ENCODE results near the gene ATAD2B. TPM values are rescaled to one million over a fixed set of nuclear protein-coding genes. Genes with fewer than 3 reads are reported as not detected.

ATAD2B gene
- total RNA-seq, 1 experiment from 2014 or later: 19.7 TPM

GRCh38 chr2:23859983-23860382 lies 66.9 kb downstream of the ATAD2B start:
- BruUV-seq (replicated peaks): no TSS peak
- H3K36me3 Mint-ChIP-seq (ENCODE audit: insufficient read depth, unreplicated experiment): peaks cover 41% of the 10 kb centered on the region
- no peaks in the 10 kb centered on the region for H3K9me3 Mint-ChIP-seq (ENCODE audit: unreplicated experiment)
- no peak for TF ChIP-seq CTCF (IDR thresholded peaks at IDR 0.05; ENCODE audit: unreplicated experiment)
- intact Hi-C loops (cut with micrococcal nuclease): no loop called here
- H3K4me1 Mint-ChIP-seq (ENCODE audit: insufficient read depth, unreplicated experiment): no peaks in the 10 kb centered on the region
- CTCF ChIA-PET: interaction anchor here (0.6 kb wide), 1 partner anchor 11 kb away, joined by 3 read pairs; no protein-coding TSS in a partner anchor
- POLR2A ChIA-PET: interaction anchor here (0.6 kb wide), 1 partner anchor 59 kb away, joined by 5 read pairs; no protein-coding TSS in a partner anchor
- no peaks in the 10 kb centered on the region for H3K27me3 Mint-ChIP-seq (ENCODE audit: insufficient read depth, unreplicated experiment)
- H3K4me3 Mint-ChIP-seq (ENCODE audit: unreplicated experiment): no peak overlapping the region
- H3K27ac Mint-ChIP-seq (ENCODE audit: low read depth, unreplicated experiment): no peak overlapping the region
- DNase-seq (ENCODE audit: unreplicated experiment): no peak

GRCh38 chr2:23859234-23859633 lies 67.7 kb downstream of the ATAD2B start:
- intact Hi-C loops (cut with micrococcal nuclease): no loop called here
- no TSS peak for BruUV-seq (replicated peaks)
- no peaks in the 10 kb centered on the region for H3K9me3 Mint-ChIP-seq (ENCODE audit: unreplicated experiment)
- no peaks in the 10 kb centered on the region for H3K4me1 Mint-ChIP-seq (ENCODE audit: insufficient read depth, unreplicated experiment)
- no peak for DNase-seq (ENCODE audit: unreplicated experiment)
- no peak overlapping the region for H3K27ac Mint-ChIP-seq (ENCODE audit: low read depth, unreplicated experiment)
- no peaks in the 10 kb centered on the region for H3K27me3 Mint-ChIP-seq (ENCODE audit: insufficient read depth, unreplicated experiment)
- no peak overlapping the region for H3K4me3 Mint-ChIP-seq (ENCODE audit: unreplicated experiment)
- no peak for TF ChIP-seq CTCF (IDR thresholded peaks at IDR 0.05; ENCODE audit: unreplicated experiment)
- peaks cover 42% of the 10 kb centered on the region for H3K36me3 Mint-ChIP-seq (ENCODE audit: insufficient read depth, unreplicated experiment)
- CTCF ChIA-PET: interaction anchor here (0.6 to 0.8 kb wide), 2 partner anchors 15 to 42 kb away, joined by 3 to 4 read pairs; no protein-coding TSS in a partner anchor
- POLR2A ChIA-PET: interaction anchor here (1.1 kb wide), 1 partner anchor 9 kb away, joined by 3 read pairs; no protein-coding TSS in a partner anchor

- DNase-seq (ENCODE audit: unreplicated experiment): no peak
- Mint-ChIP-seq H3K4me1 (ENCODE audit: insufficient read depth, unreplicated experiment) (no peaks in the 10 kb centered on the region), H3K36me3 (ENCODE audit: insufficient read depth, unreplicated experiment) (peaks cover 20% of the 10 kb centered on the region), H3K27ac (ENCODE audit: low read depth, unreplicated experiment) (no peak overlapping the region), H3K4me3 (ENCODE audit: unreplicated experiment) (no peak overlapping the region), H3K27me3 (ENCODE audit: insufficient read depth, unreplicated experiment) (no peaks in the 10 kb centered on the region), H3K9me3 (ENCODE audit: unreplicated experiment) (no peaks in the 10 kb centered on the region)
- intact Hi-C loops (cut with micrococcal nuclease): no loop called here
- POLR2A ChIA-PET: interaction anchor here (1.6 kb wide), 1 partner anchor 8 kb away, joined by 3 read pairs; no protein-coding TSS in a partner anchor
- no peak for TF ChIP-seq CTCF (IDR thresholded peaks at IDR 0.05; ENCODE audit: unreplicated experiment)
- CTCF ChIA-PET: interaction anchor here (0.8 to 1.0 kb wide), 2 partner anchors 8 to 18 kb away, joined by 3 to 4 read pairs; no protein-coding TSS in a partner anchor
- BruUV-seq (replicated peaks): no TSS peak
Measured at GRCh38 chr2:23850564-23851256, 76.2 kb downstream of the ATAD2B start.

- TF ChIP-seq CTCF (IDR thresholded peaks at IDR 0.05; ENCODE audit: unreplicated experiment): no peak
- peaks cover 30% of the 10 kb centered on the region for H3K36me3 Mint-ChIP-seq (ENCODE audit: insufficient read depth, unreplicated experiment)
- peaks cover 9% of the 10 kb centered on the region for H3K9me3 Mint-ChIP-seq (ENCODE audit: unreplicated experiment)
- H3K4me1 Mint-ChIP-seq (ENCODE audit: insufficient read depth, unreplicated experiment): no peaks in the 10 kb centered on the region
- H3K27me3 Mint-ChIP-seq (ENCODE audit: insufficient read depth, unreplicated experiment): no peaks in the 10 kb centered on the region
- no peak overlapping the region for H3K4me3 Mint-ChIP-seq (ENCODE audit: unreplicated experiment)
- ChIA-PET CTCF (no interaction called here), POLR2A (no interaction called here)
- intact Hi-C loops (cut with micrococcal nuclease): no loop called here
- DNase-seq (ENCODE audit: unreplicated experiment): no peak
- BruUV-seq (replicated peaks): no TSS peak
- no peak overlapping the region for H3K27ac Mint-ChIP-seq (ENCODE audit: low read depth, unreplicated experiment)
Measured at GRCh38 chr2:23844905-23845304, 82.0 kb downstream of the ATAD2B start.

All from MCF 10A (cell line).